MM.1S (cell line): ENCODE data around the gene C2CD3.

Source experiments
- DNase-seq: peaks from one replicate; pipeline ENCODE4 v3.0.0-alpha.2; 2015
- H2AFZ ChIP-seq: fragments of 300-600 bp; sonication (generic); 2 replicates; pipeline ENCODE4 v1.6.0; 2016; ENCODE audit warnings: antibody characterized with exemption, low read length
- H3F3A ChIP-seq: fragments of 300-600 bp; sonication (generic); 2 replicates; pipeline ENCODE4 v1.6.1; 2016; ENCODE audit warnings: mild to moderate bottlenecking, antibody characterized with exemption, low read length, moderate library complexity, mixed read lengths; ENCODE audit not compliant: insufficient read depth
- H3K27ac ChIP-seq: fragments of 300-600 bp; sonication (generic); 2 replicates; pipeline ENCODE4 v1.5.1; 2016; ENCODE audit warnings: mild to moderate bottlenecking, low read length
- H3K27me3 ChIP-seq: fragments of 300-600 bp; sonication (generic); replicated peaks from 2 replicates; pipeline ENCODE4 v1.6.0; 2016; ENCODE audit warnings: low read length; ENCODE audit not compliant: insufficient read depth
- H3K36me3 ChIP-seq: fragments of 300-600 bp; sonication (generic); replicated peaks from 2 replicates; pipeline ENCODE4 v1.6.1; 2016; ENCODE audit warnings: mild to moderate bottlenecking, low read length, mixed read lengths; ENCODE audit not compliant: insufficient read depth
- H3K4me1 ChIP-seq: fragments of 300-600 bp; sonication (generic); 2 replicates; pipeline ENCODE4 v1.6.1; 2016; ENCODE audit warnings: low read length, mixed read lengths
- H3K4me2 ChIP-seq: fragments of 300-600 bp; sonication (generic); 2 replicates; pipeline ENCODE4 v1.6.0; 2016; ENCODE audit warnings: low read depth, low read length
- H3K4me3 ChIP-seq: fragments of 300-600 bp; sonication (generic); 2 replicates; pipeline ENCODE4 v1.5.1; 2016; ENCODE audit warnings: low read length, mixed read lengths
- H3K79me2 ChIP-seq: fragments of 300-600 bp; sonication (generic); 2 replicates; pipeline ENCODE4 v1.6.1; 2016; ENCODE audit warnings: mixed run types, low read length, mixed read lengths
- H3K9ac ChIP-seq: fragments of 300-600 bp; sonication (generic); 2 replicates; pipeline ENCODE4 v1.6.1; 2016; ENCODE audit warnings: low read length, mixed read lengths
- H3K9me2 ChIP-seq: fragments of 300-600 bp; sonication (generic); replicated peaks from 2 replicates; pipeline ENCODE4 v1.6.1; 2016; ENCODE audit warnings: mild to moderate bottlenecking, low read length, mixed read lengths; ENCODE audit not compliant: insufficient read depth
- H3K9me3 ChIP-seq: fragments of 300-600 bp; sonication (generic); replicated peaks from 2 replicates; pipeline ENCODE4 v1.6.1; 2016; ENCODE audit warnings: mild to moderate bottlenecking, low read length, mixed read lengths; ENCODE audit not compliant: insufficient read depth
- H4K20me1 ChIP-seq: fragments of 300-600 bp; sonication (generic); 2 replicates; pipeline ENCODE4 v1.6.1; 2016; ENCODE audit warnings: mild to moderate bottlenecking, low read length, moderate library complexity, mixed read lengths; ENCODE audit not compliant: insufficient read depth
- EZH2 ChIP-seq: fragments of 300-600 bp; sonication (generic); optimal IDR thresholded peaks from 2 replicates; pipeline ENCODE3; 2017; ENCODE audit warnings: low read depth, mild to moderate bottlenecking, antibody characterized with exemption, low read length, mixed read lengths
- EZH2phosphoT487 ChIP-seq: fragments of 300-600 bp; sonication (generic); IDR thresholded peaks from 2 replicates; pipeline ENCODE4 v1.6.1; 2018; ENCODE audit warnings: antibody characterized with exemption, low read length
- TF ChIP-seq, protein P1 (sequence below): fragments of 300-600 bp; sonication (generic); IDR thresholded peaks from 2 replicates; pipeline ENCODE4 v1.5.1; 2016; ENCODE audit warnings: antibody characterized with exemption, low read length, mixed read lengths

Gene C2CD3

DNA sequence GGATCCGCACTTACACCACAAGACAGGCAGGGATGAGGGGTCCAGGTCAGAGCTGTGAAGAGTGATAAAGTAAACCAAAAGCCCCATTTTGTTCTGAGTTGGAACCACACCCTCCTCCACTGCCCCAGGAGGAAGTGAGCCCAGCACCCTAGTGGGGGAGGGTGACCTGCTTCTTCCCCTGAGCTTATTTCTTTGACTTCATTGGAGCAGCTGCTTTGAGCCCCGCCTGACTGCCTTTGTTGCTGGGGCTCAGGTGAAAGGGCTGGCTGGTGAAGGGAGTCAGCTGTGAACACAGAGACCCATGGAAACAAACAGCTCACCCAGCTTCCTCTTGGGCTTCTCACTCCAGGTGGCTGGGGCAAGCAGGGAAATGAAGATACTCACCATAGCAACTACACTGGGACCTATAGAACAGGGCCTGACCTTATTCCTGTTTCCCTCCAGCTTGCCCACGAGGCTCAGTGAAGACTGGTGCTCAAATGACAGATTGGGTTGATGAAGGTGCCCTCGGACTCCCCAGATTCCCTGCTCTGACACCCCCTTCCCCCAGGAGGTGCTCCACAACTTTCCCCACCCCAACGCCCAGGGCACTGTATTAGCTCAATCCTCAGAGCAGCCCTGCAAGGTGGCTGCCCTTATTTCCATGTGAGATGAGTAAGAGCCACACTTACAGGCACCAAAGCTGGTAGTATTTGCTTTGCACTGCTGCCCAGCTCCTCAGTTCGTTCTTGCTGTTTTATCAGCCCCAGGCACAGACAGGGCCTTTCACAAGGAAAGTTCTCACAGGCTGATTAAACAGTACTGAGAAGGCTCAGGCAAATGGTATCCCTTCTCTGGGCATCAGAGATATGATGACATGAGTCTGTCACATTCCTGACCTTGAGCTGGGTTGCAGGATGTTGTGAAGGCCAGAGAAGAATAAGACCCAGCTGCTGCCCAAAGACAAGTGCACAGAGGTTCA lies 190.5 kb downstream of the C2CD3 start:
- peak; percentile 86 for DNase-seq
- peak overlapping the region; percentile 95 for H3K9ac ChIP-seq

DNA sequence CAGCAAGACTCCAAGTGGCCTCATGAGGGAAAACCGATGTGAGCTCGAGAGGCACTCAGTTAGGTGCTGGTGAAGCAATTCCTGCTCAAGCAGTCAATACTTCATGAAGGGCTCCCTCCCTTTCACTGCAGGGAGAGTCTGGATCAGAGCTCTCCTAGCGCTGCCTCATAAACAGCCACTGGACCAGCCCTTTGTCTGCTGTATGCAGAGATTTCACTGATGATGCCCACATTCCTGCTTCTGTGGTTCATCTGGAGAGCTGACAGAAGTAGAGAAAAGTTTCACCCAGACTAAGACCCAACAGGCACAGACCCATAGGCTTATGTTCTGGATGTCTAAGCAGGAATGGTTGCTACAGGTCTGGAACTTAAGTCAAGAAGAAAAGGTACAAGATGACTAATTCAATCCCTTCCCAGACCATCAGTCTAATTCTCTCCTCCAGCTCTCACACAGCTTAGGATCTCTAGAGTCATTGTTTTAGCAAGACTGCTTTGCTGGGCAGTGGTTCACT lies 192.2 kb downstream of the C2CD3 start:
- peaks cover 6% of the 10 kb centered on the region for H3K36me3 ChIP-seq
- no peaks in the 10 kb centered on the region for H4K20me1 ChIP-seq

More for the DNA sequence above, 190.5 kb downstream of the C2CD3 start:
- H3K9me2 ChIP-seq: no peaks in the 10 kb centered on the region
- no peaks in the 10 kb centered on the region for H3K9me3 ChIP-seq
- peak overlapping the region; percentile 90 for H3K27ac ChIP-seq
- H4K20me1 ChIP-seq: no peaks in the 10 kb centered on the region
- peaks cover 29% of the 10 kb centered on the region for H3K4me1 ChIP-seq
- peaks cover 44% of the 10 kb centered on the region for H3K79me2 ChIP-seq
- peak overlapping the region; percentile 94 for H3K4me2 ChIP-seq
- TF ChIP-seq EZH2phosphoT487: no peak
- TF ChIP-seq, protein P1, sequence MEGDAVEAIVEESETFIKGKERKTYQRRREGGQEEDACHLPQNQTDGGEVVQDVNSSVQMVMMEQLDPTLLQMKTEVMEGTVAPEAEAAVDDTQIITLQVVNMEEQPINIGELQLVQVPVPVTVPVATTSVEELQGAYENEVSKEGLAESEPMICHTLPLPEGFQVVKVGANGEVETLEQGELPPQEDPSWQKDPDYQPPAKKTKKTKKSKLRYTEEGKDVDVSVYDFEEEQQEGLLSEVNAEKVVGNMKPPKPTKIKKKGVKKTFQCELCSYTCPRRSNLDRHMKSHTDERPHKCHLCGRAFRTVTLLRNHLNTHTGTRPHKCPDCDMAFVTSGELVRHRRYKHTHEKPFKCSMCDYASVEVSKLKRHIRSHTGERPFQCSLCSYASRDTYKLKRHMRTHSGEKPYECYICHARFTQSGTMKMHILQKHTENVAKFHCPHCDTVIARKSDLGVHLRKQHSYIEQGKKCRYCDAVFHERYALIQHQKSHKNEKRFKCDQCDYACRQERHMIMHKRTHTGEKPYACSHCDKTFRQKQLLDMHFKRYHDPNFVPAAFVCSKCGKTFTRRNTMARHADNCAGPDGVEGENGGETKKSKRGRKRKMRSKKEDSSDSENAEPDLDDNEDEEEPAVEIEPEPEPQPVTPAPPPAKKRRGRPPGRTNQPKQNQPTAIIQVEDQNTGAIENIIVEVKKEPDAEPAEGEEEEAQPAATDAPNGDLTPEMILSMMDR: no peak
- no peak for TF ChIP-seq EZH2
- peaks cover 36% of the 10 kb centered on the region for H3F3A ChIP-seq
- no peak overlapping the region for H2AFZ ChIP-seq
- H3K4me3 ChIP-seq: peak overlapping the region; percentile 96
- H3K27me3 ChIP-seq: no peaks in the 10 kb centered on the region
- H3K36me3 ChIP-seq: peaks cover 6% of the 10 kb centered on the region

DNA sequence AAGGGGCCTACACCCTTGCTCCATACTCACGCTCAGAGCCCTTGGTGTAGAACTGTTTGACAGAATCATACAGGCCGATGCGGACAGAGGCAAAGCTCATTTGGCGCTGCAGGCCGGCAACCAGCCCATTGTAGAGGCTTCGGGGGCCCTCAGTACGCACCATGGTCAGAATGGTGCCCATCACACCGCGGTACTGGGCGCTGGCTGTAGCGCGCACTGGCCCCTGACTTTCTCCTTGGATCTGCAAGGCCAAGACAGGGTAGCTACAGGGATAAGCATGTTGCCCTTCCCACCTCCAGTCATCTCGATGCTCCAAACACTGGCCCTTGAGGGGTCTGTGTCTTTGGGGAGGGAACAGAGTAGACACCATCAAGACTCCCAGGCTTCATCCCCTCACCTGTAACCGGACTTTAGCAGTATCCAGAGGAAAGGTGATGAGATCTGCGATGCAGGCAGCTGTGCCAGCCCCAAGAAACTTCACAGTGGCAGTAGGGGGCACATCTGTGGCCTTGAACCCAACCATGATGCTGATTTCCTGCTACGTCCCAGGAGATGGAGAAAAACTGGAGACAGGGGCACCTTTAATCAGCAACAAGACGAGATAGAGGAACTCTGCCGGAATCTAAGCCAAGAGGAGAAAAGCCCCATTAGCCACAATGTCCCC lies 192.8 kb downstream of the C2CD3 start:
- Histone ChIP-seq H3F3A (peaks cover 45% of the 10 kb centered on the region), H3K9me3 (no peaks in the 10 kb centered on the region), H3K36me3 (peaks cover 6% of the 10 kb centered on the region), H3K79me2 (peaks cover 44% of the 10 kb centered on the region), H3K27ac (no peak overlapping the region), H3K9me2 (no peaks in the 10 kb centered on the region), H3K27me3 (no peaks in the 10 kb centered on the region), H2AFZ (no peak overlapping the region), H4K20me1 (no peaks in the 10 kb centered on the region), H3K4me3 (no peak overlapping the region), H3K4me2 (no peak overlapping the region), H3K9ac (no peak overlapping the region), H3K4me1 (peaks cover 44% of the 10 kb centered on the region)
- DNase-seq: no peak
- TF ChIP-seq EZH2: no peak
- TF ChIP-seq, protein P1: no peak
- TF ChIP-seq EZH2phosphoT487: no peak

More for the DNA sequence above, 192.2 kb downstream of the C2CD3 start:
- TF ChIP-seq EZH2 (no peak), EZH2phosphoT487 (no peak)
- TF ChIP-seq, protein P1: no peak
- H3K9me3 ChIP-seq: no peaks in the 10 kb centered on the region
- no peak overlapping the region for H2AFZ ChIP-seq
- H3K9ac ChIP-seq: no peak overlapping the region
- DNase-seq: no peak
- no peak overlapping the region for H3K4me3 ChIP-seq
- H3K4me2 ChIP-seq: no peak overlapping the region
- H3K27ac ChIP-seq: no peak overlapping the region
- no peaks in the 10 kb centered on the region for H3K9me2 ChIP-seq
- H3K27me3 ChIP-seq: no peaks in the 10 kb centered on the region
- peaks cover 44% of the 10 kb centered on the region for H3K79me2 ChIP-seq
- peaks cover 49% of the 10 kb centered on the region for H3F3A ChIP-seq
- H3K4me1 ChIP-seq: peaks cover 42% of the 10 kb centered on the region
